Parathyroid adenoma (tissue), 2 donors: ENCODE results near the gene TMEM82.

Experiments
- H2AFZ ChIP-seq: fragments of 300-600 bp; sonication (generic); one replicate; pipeline ENCODE4 v1.7.0; 2017; ENCODE audit warnings: antibody characterized with exemption, mild to moderate bottlenecking
- H3K27ac ChIP-seq: fragments of 300-600 bp; sonication (generic); one replicate; pipeline ENCODE4 v1.7.0; 2017
- H3K27me3 ChIP-seq: fragments of 300-600 bp; sonication (generic); one replicate; pipeline ENCODE4 v1.7.0; 2017; ENCODE audit warnings: low read length; ENCODE audit not compliant: control insufficient read depth, insufficient read depth
- H3K36me3 ChIP-seq: fragments of 300-600 bp; sonication (generic); one replicate; pipeline ENCODE4 v1.7.0; 2017; ENCODE audit warnings: low read length; ENCODE audit not compliant: control insufficient read depth, insufficient read depth
- H3K4me1 ChIP-seq: fragments of 300-600 bp; sonication (generic); one replicate; pipeline ENCODE4 v1.7.0; 2017; ENCODE audit warnings: control low read depth
- H3K4me2 ChIP-seq: fragments of 300-600 bp; sonication (generic); one replicate; pipeline ENCODE4 v1.7.0; 2017; ENCODE audit warnings: low read length
- H3K4me3 ChIP-seq: fragments of 300-600 bp; sonication (generic); one replicate; pipeline ENCODE4 v1.7.0; 2017; ENCODE audit warnings: low read depth, low read length
- H3K79me2 ChIP-seq: fragments of 300-600 bp; sonication (generic); one replicate; pipeline ENCODE4 v1.7.0; 2017; ENCODE audit warnings: control low read depth
- H3K9ac ChIP-seq: fragments of 300-600 bp; sonication (generic); one replicate; pipeline ENCODE4 v1.7.0; 2017; ENCODE audit warnings: mild to moderate bottlenecking
- H3K9me3 ChIP-seq: fragments of 300-600 bp; sonication (generic); one replicate; pipeline ENCODE4 v1.7.0; 2017; ENCODE audit warnings: low read length; ENCODE audit not compliant: control insufficient read depth
- CTCF ChIP-seq: fragments of 300-600 bp; sonication (generic); IDR thresholded peaks from one replicate; pipeline ENCODE4 v1.7.0; 2017; ENCODE audit warnings: antibody characterized with exemption, mild to moderate bottlenecking
- donor health status: primary hyperparathyroidism.

Gene TMEM82

GRCh38 chr1:15765495-15766194 lies 23.3 kb downstream of the TMEM82 start:
- Histone ChIP-seq H3K27me3 (no peaks in the 10 kb centered on the region), H3K36me3 (no peaks in the 10 kb centered on the region), H3K4me1 (peaks cover 12% of the 10 kb centered on the region), H3K4me2 (no peak overlapping the region), H2AFZ (no peak overlapping the region), H3K4me3 (no peak overlapping the region), H3K79me2 (no peaks in the 10 kb centered on the region), H3K9ac (no peak overlapping the region), H3K27ac (peak overlapping the region; percentile 15), H3K9me3 (no peaks in the 10 kb centered on the region)
- TF ChIP-seq CTCF = no peak

- no peak overlapping the region for H3K27ac ChIP-seq
- H2AFZ ChIP-seq = no peak overlapping the region
- no peak overlapping the region for H3K9ac ChIP-seq
- no peak overlapping the region for H3K4me3 ChIP-seq
- peaks cover 7% of the 10 kb centered on the region for H3K4me1 ChIP-seq
- H3K27me3 ChIP-seq = no peaks in the 10 kb centered on the region
- no peaks in the 10 kb centered on the region for H3K9me3 ChIP-seq
- H3K36me3 ChIP-seq = no peaks in the 10 kb centered on the region
- H3K4me2 ChIP-seq = no peak overlapping the region
- no peak for TF ChIP-seq CTCF
- no peaks in the 10 kb centered on the region for H3K79me2 ChIP-seq
Observed at GRCh38 chr1:15767941-15768340, 25.6 kb downstream of the TMEM82 start.

GRCh38 chr1:15768388-15768787 lies 26.1 kb downstream of the TMEM82 start:
- Histone ChIP-seq H3K4me3 (no peak overlapping the region), H3K9me3 (no peaks in the 10 kb centered on the region), H2AFZ (no peak overlapping the region), H3K9ac (no peak overlapping the region), H3K79me2 (no peaks in the 10 kb centered on the region), H3K27me3 (no peaks in the 10 kb centered on the region), H3K36me3 (no peaks in the 10 kb centered on the region), H3K27ac (no peak overlapping the region), H3K4me1 (peaks cover 7% of the 10 kb centered on the region), H3K4me2 (no peak overlapping the region)
- no peak for TF ChIP-seq CTCF

GRCh38 chr1:15770313-15770962 lies 28.1 kb downstream of the TMEM82 start:
- Histone ChIP-seq H3K4me3 (no peak overlapping the region), H3K27me3 (no peaks in the 10 kb centered on the region), H3K4me2 (no peak overlapping the region), H2AFZ (no peak overlapping the region), H3K9me3 (no peaks in the 10 kb centered on the region), H3K4me1 (no peaks in the 10 kb centered on the region), H3K9ac (no peak overlapping the region), H3K79me2 (no peaks in the 10 kb centered on the region), H3K27ac (no peak overlapping the region), H3K36me3 (no peaks in the 10 kb centered on the region)
- TF ChIP-seq CTCF = no peak
